Astrocyte (in vitro differentiated cells and primary cell): Measurements from ENCODE around the gene BNIP5.

ENCODE experiments used
- EZH2 ChIP-seq: IDR thresholded peaks from 2 replicates; pipeline ENCODE4 v1.6.1; 2012; ENCODE audit warnings: mild to moderate bottlenecking, low read length, inconsistent platforms; ENCODE audit not compliant: insufficient read depth
- TF ChIP-seq, protein P1 (sequence below): IDR thresholded peaks from 2 replicates; pipeline ENCODE4 v1.5.1; 2011; ENCODE audit warnings: low read depth, mild to moderate bottlenecking, inconsistent platforms, low read length, moderate library complexity; ENCODE audit not compliant: insufficient read depth

DNA sequence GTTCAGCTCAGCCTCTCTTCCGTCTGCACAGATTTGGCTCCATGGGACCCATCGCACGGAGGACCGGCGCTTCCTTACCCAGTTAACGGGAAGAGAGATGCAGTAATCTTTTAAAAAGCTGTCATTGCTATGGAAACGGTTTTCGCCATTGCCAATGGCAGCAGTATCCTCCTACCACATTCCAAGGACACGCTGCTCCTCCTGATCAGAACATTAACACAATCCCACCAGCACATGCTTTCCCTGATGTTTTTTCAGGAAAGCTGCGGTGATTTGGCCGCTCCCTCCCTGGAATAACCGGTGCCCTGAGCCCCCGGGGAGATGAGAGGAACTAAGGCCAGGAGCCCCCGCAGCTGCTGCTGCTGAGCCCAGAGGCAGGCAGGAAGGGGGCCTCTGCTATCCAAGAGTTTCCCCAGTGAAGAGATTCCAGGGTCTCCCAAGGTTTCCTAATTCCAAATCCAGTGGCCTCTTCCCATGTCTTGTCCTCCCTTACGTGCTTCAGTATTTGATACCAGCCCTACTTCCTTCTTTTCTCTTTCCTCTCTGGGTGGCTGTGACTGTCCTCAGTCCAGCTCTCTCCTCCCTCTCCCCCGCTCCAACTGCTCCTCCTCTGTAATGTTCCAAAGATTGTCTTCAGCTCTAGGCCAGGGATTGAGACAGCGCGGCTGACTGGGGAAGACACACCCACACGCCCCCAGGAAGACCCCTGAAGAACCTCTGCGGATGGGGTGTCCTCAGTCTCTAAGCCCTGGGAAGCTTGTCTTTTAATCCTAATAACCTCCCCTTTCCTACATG is 2.6 kb downstream of the BNIP5 start:
- TF ChIP-seq, protein P1, sequence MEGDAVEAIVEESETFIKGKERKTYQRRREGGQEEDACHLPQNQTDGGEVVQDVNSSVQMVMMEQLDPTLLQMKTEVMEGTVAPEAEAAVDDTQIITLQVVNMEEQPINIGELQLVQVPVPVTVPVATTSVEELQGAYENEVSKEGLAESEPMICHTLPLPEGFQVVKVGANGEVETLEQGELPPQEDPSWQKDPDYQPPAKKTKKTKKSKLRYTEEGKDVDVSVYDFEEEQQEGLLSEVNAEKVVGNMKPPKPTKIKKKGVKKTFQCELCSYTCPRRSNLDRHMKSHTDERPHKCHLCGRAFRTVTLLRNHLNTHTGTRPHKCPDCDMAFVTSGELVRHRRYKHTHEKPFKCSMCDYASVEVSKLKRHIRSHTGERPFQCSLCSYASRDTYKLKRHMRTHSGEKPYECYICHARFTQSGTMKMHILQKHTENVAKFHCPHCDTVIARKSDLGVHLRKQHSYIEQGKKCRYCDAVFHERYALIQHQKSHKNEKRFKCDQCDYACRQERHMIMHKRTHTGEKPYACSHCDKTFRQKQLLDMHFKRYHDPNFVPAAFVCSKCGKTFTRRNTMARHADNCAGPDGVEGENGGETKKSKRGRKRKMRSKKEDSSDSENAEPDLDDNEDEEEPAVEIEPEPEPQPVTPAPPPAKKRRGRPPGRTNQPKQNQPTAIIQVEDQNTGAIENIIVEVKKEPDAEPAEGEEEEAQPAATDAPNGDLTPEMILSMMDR: no peak
- TF ChIP-seq EZH2: peak; percentile 26
